Astrocyte (in vitro differentiated cells and primary cell): ENCODE measurements around the gene FAM13A. TPM values are rescaled to one million over a fixed set of nuclear protein-coding genes. Genes with fewer than 3 reads are reported as not detected.
A peak's percentile ranks its signal among the peaks of the same experiment; 100 is the strongest.

Experiments used
- DNase-seq: peaks from one replicate; pipeline ENCODE4 v3.0.0-alpha.2; 2010; ENCODE audit warnings: low read depth
- FAIRE-seq: peaks from 2 replicates; lab custom pipeline; 2011; peaks lifted over from hg19 to GRCh38; lab: Jason Lieb, UNC
- H2AFZ ChIP-seq: 2 replicates; pipeline ENCODE4 v1.6.0; 2012; ENCODE audit warnings: low read depth, low read length, inconsistent platforms
- H3K27ac ChIP-seq: 2 replicates; pipeline ENCODE4 v1.5.1; 2011; ENCODE audit warnings: low read depth, low read length, inconsistent platforms
- H3K27me3 ChIP-seq: 2 replicates; pipeline ENCODE4 v1.6.0; 2011; ENCODE audit warnings: low read length, inconsistent platforms; ENCODE audit not compliant: insufficient read depth
- H3K36me3 ChIP-seq: 2 replicates; pipeline ENCODE4 v1.5.1; 2011; ENCODE audit warnings: low read length, inconsistent platforms; ENCODE audit not compliant: insufficient read depth
- H3K4me1 ChIP-seq: 2 replicates; pipeline ENCODE4 v1.5.1; 2011; ENCODE audit warnings: low read length, inconsistent platforms; ENCODE audit not compliant: insufficient read depth
- H3K4me2 ChIP-seq: 2 replicates; pipeline ENCODE4 v1.6.0; 2012; ENCODE audit warnings: low read length, inconsistent platforms
- H3K4me3 ChIP-seq: 2 replicates; pipeline ENCODE4 v1.5.1; 2011; ENCODE audit warnings: low read depth, mild to moderate bottlenecking, low read length, inconsistent platforms; ENCODE audit not compliant: insufficient read depth
- H3K79me2 ChIP-seq: 2 replicates; pipeline ENCODE4 v1.6.0; 2012; ENCODE audit warnings: mild to moderate bottlenecking, low read length, inconsistent platforms; ENCODE audit not compliant: insufficient read depth
- H3K9ac ChIP-seq: 2 replicates; pipeline ENCODE4 v1.6.0; 2012; ENCODE audit warnings: mild to moderate bottlenecking, low read length, inconsistent platforms
- H3K9me3 ChIP-seq: 2 replicates; pipeline ENCODE4 v1.5.1; 2012; ENCODE audit warnings: low read depth, mild to moderate bottlenecking, low read length, inconsistent platforms; ENCODE audit not compliant: insufficient read depth
- H4K20me1 ChIP-seq: 2 replicates; pipeline ENCODE4 v1.6.0; 2012; ENCODE audit warnings: low read length, inconsistent platforms; ENCODE audit not compliant: insufficient read depth
- H3K27ac Mint-ChIP-seq: one replicate; pipeline ENCODE4 v1.8.0; 2021; ENCODE audit warnings: mild to moderate bottlenecking, mixed read lengths; ENCODE audit not compliant: unreplicated experiment
- H3K27me3 Mint-ChIP-seq: one replicate; pipeline ENCODE4 v1.8.0; 2021; ENCODE audit warnings: low read depth, mixed read lengths; ENCODE audit not compliant: unreplicated experiment
- H3K36me3 Mint-ChIP-seq: one replicate; pipeline ENCODE4 v1.8.0; 2021; ENCODE audit warnings: low read depth, mixed read lengths; ENCODE audit not compliant: unreplicated experiment
- H3K4me1 Mint-ChIP-seq: one replicate; pipeline ENCODE4 v1.8.0; 2021; ENCODE audit warnings: low read depth, mixed read lengths; ENCODE audit not compliant: unreplicated experiment
- H3K4me3 Mint-ChIP-seq: one replicate; pipeline ENCODE4 v1.8.0; 2021; ENCODE audit warnings: mild to moderate bottlenecking, moderate library complexity, mixed read lengths; ENCODE audit not compliant: unreplicated experiment
- H3K9me3 Mint-ChIP-seq: one replicate; pipeline ENCODE4 v1.8.0; 2021; ENCODE audit warnings: mild to moderate bottlenecking, mixed read lengths; ENCODE audit not compliant: unreplicated experiment
- EZH2 ChIP-seq: IDR thresholded peaks from 2 replicates; pipeline ENCODE4 v1.6.1; 2012; ENCODE audit warnings: mild to moderate bottlenecking, low read length, inconsistent platforms; ENCODE audit not compliant: insufficient read depth
- total RNA-seq: library from RNA; stranded (reverse); gene quantifications from 2 replicates; pipeline ENCODE4 v1.2.1, GENCODE V29; 2021
- TF ChIP-seq, protein P1 (sequence below): IDR thresholded peaks from 2 replicates; pipeline ENCODE4 v1.5.1; 2011; ENCODE audit warnings: low read depth, mild to moderate bottlenecking, inconsistent platforms, low read length, moderate library complexity; ENCODE audit not compliant: insufficient read depth

FAM13A gene
- total RNA-seq, 1 donor from 2014 or later: 12.0 TPM

- Histone ChIP-seq H3K9me3 (no peaks in the 10 kb centered on the region), H3K79me2 (no peaks in the 10 kb centered on the region), H3K4me3 (peak overlapping the region; percentile 35), H3K9ac (peak overlapping the region; percentile 54), H3K27me3 (no peaks in the 10 kb centered on the region), H3K4me2 (peak overlapping the region; percentile 97), H3K27ac (no peak overlapping the region), H2AFZ (peak overlapping the region; percentile 35), H4K20me1 (no peaks in the 10 kb centered on the region), H3K4me1 (peaks cover 7% of the 10 kb centered on the region), H3K36me3 (no peaks in the 10 kb centered on the region)
- Mint-ChIP-seq H3K9me3 (no peaks in the 10 kb centered on the region), H3K27ac (no peak overlapping the region), H3K4me3 (peak overlapping the region; percentile 0), H3K4me1 (peaks cover 11% of the 10 kb centered on the region), H3K27me3 (no peaks in the 10 kb centered on the region), H3K36me3 (no peaks in the 10 kb centered on the region)
- FAIRE-seq: no peak
- TF ChIP-seq, protein P1, sequence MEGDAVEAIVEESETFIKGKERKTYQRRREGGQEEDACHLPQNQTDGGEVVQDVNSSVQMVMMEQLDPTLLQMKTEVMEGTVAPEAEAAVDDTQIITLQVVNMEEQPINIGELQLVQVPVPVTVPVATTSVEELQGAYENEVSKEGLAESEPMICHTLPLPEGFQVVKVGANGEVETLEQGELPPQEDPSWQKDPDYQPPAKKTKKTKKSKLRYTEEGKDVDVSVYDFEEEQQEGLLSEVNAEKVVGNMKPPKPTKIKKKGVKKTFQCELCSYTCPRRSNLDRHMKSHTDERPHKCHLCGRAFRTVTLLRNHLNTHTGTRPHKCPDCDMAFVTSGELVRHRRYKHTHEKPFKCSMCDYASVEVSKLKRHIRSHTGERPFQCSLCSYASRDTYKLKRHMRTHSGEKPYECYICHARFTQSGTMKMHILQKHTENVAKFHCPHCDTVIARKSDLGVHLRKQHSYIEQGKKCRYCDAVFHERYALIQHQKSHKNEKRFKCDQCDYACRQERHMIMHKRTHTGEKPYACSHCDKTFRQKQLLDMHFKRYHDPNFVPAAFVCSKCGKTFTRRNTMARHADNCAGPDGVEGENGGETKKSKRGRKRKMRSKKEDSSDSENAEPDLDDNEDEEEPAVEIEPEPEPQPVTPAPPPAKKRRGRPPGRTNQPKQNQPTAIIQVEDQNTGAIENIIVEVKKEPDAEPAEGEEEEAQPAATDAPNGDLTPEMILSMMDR: no peak
- TF ChIP-seq EZH2: no peak
- DNase-seq: no peak
Measured at GRCh38 chr4:88820698-88821415, 236.1 kb downstream of the FAM13A start.

GRCh38 chr4:88819818-88820697 is 236.9 kb downstream of the FAM13A start:
- Histone ChIP-seq H3K79me2 (no peaks in the 10 kb centered on the region), H3K27me3 (no peaks in the 10 kb centered on the region), H2AFZ (no peak overlapping the region), H3K36me3 (no peaks in the 10 kb centered on the region), H3K4me1 (peaks cover 7% of the 10 kb centered on the region), H3K9ac (peak overlapping the region; percentile 54), H4K20me1 (no peaks in the 10 kb centered on the region), H3K4me3 (peak overlapping the region; percentile 35), H3K9me3 (no peaks in the 10 kb centered on the region), H3K27ac (no peak overlapping the region), H3K4me2 (peak overlapping the region; percentile 97)
- Mint-ChIP-seq H3K4me1 (peaks cover 11% of the 10 kb centered on the region), H3K27ac (no peak overlapping the region), H3K9me3 (no peaks in the 10 kb centered on the region), H3K27me3 (no peaks in the 10 kb centered on the region), H3K4me3 (no peak overlapping the region), H3K36me3 (no peaks in the 10 kb centered on the region)
- FAIRE-seq (no peak), DNase-seq (no peak)
- TF ChIP-seq EZH2: no peak
- TF ChIP-seq, protein P1: no peak
